Gastroesophageal sphincter (tissue), 3 donors: ENCODE measurements around the gene BANF2.

ENCODE experiments used
- POLR2A ChIP-seq, 2 donors: fragments of 450-650 bp; IDR thresholded peaks; one replicate each; pipeline ENCODE4 v1.6.1; 2017; ENCODE audit warnings: antibody characterized with exemption in 2 of 2, mild to moderate bottlenecking in 2 of 2, moderate library complexity in 1 of 2
- POLR2AphosphoS5 ChIP-seq: sonication (generic); formaldehyde crosslinking; IDR thresholded peaks from one replicate; pipeline ENCODE4 v1.6.1; 2017; ENCODE audit warnings: antibody characterized with exemption
- TF ChIP-seq, protein P1 (sequence below), 4 experiments: fragments of 200-600 bp in 2 of 4; fragments of 450-650 bp in 2 of 4; sonication (generic) in 1 of 4; IDR thresholded peaks; one replicate each; pipeline ENCODE4 v1.5.1; 2017 to 2019; ENCODE audit warnings: antibody characterized with exemption in 4 of 4, mild to moderate bottlenecking in 2 of 4, moderate library complexity in 2 of 4

DNA sequence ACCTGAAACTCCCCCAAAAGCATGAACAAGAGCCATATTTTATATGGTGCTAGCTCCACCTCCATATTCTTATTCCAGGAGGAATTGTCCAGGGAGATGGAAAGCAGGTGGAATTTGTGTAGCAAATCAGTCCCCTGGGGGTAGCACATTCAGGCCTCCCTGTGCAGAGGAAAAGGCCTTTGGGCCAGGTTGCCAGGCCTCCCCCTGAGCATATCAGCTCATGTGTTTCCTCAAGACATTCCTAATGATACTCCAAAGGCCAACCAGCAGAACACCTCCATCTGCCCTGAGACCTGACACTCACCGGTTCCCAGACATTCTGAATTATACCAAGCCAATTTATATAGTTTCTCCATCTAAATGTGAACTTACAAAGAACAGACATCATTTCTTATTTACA lies 2.6 kb upstream of the BANF2 start:
- TF ChIP-seq, protein P1, sequence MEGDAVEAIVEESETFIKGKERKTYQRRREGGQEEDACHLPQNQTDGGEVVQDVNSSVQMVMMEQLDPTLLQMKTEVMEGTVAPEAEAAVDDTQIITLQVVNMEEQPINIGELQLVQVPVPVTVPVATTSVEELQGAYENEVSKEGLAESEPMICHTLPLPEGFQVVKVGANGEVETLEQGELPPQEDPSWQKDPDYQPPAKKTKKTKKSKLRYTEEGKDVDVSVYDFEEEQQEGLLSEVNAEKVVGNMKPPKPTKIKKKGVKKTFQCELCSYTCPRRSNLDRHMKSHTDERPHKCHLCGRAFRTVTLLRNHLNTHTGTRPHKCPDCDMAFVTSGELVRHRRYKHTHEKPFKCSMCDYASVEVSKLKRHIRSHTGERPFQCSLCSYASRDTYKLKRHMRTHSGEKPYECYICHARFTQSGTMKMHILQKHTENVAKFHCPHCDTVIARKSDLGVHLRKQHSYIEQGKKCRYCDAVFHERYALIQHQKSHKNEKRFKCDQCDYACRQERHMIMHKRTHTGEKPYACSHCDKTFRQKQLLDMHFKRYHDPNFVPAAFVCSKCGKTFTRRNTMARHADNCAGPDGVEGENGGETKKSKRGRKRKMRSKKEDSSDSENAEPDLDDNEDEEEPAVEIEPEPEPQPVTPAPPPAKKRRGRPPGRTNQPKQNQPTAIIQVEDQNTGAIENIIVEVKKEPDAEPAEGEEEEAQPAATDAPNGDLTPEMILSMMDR (IDR thresholded peaks at IDR 0.05): no peak
- no peak for TF ChIP-seq POLR2AphosphoS5
- no peak for TF ChIP-seq POLR2A (IDR thresholded peaks at IDR 0.05)
